Mucosa of descending colon (tissue), 3 donors: ENCODE measurements around the gene ERMP1. TPM values are rescaled to one million over a fixed set of nuclear protein-coding genes. Genes with fewer than 3 reads are reported as not detected.
"Not testable (repeated sequence)": the region's sequence is repeated elsewhere in the genome, so short reads cannot be mapped to it uniquely, and the experiment has no call there.

ENCODE experiments used
- ATAC-seq: fragments of 200-7000 bp; cut with Tn5 transposase; one replicate; pipeline ENCODE4 v1.9.1; 2020; ENCODE audit warnings: mild to moderate bottlenecking, moderate library complexity
- DNase-seq, 3 donors: peaks; one replicate each; pipeline ENCODE4 v3.0.0-alpha.2; 2020
- H3K36me3 ChIP-seq: fragments of 200-600 bp; one replicate; pipeline ENCODE4 v1.8.0; 2021; ENCODE audit warnings: low read depth, mild to moderate bottlenecking
- H3K4me1 ChIP-seq: fragments of 200-600 bp; one replicate; pipeline ENCODE4 v1.8.0; 2021; ENCODE audit warnings: low read depth, mild to moderate bottlenecking
- H3K4me3 ChIP-seq: fragments of 200-600 bp; one replicate; pipeline ENCODE4 v1.8.0; 2021; ENCODE audit warnings: mild to moderate bottlenecking
- H3K9me3 ChIP-seq: fragments of 200-600 bp; one replicate; pipeline ENCODE4 v1.8.0; 2021; ENCODE audit warnings: mild to moderate bottlenecking
- intact Hi-C, 2 donors: fragments of 100-400 bp; cut with DNase I in 1 of 2; cut with micrococcal nuclease in 1 of 2; formaldehyde crosslinking; loops; one replicate each; pipeline versions ENCODE4 v1.11.0 to v1.11.1; 2022; cut with DNase I, micrococcal nuclease
- total RNA-seq, 3 donors: library from RNA; stranded (reverse); fragmentation: NEBNext Ultra II Directional in 2 of 3; extraction: Animal tissue kit (Norgen Biotek cat#: 25700) in 2 of 3; gene quantifications; one replicate each; pipeline versions ENCODE4 v1.2.1 to v1.2.4, GENCODE V29; 2021 to 2023
- TF ChIP-seq, protein P1 (sequence below): fragments of 200-600 bp; IDR thresholded peaks from one replicate; pipeline ENCODE4 v1.8.0; 2022; ENCODE audit warnings: antibody characterized with exemption, mild to moderate bottlenecking
- donor health status: DM: no; HTN: no; CAD: no; lungs with moderate emphysema.
- donor health status: DM: no; HTN: no; CAD: no.
- donor health status: DM: no; HTN: yes; CAD: no.

The ERMP1 gene
- total RNA-seq, 3 donors from 2014 or later, result 29.5 to 60.6 (median 34.1) TPM

DNA sequence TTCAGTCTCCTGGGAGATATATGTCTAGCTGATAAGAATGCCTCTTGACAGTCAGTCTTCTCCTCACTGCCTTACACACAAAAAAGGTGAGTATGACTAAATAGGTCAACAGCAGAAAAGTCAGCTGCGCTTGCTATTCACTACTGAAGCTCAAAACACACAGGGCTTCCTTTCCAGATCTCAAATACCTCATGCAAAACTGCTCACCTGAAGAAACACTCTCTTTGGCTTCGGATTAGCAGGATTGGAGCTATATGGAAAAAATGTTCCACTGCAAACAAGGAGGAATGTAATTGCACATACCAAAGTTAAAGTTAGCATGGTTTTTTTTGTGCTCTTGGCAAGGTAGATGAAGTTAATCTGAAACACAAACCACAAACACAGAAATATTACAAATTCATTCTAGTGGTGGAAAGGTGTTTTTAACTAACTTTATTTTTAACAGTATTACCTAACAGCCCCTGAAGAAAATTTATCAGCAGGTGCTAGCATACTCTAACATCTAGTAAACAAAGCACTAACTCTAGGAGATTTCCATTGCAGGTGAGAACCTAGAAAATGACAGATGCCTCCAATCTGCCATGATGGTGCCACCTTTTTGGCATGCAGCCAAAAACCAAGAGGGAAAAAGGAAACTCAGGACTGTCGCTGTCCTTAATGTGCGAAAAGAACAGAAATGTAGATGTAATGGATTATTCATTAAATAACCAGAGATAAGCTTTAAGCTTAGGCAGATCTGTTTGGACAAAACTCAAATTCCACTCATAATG, 31.8 kb downstream of the ERMP1 start:
- TF ChIP-seq, protein P1, sequence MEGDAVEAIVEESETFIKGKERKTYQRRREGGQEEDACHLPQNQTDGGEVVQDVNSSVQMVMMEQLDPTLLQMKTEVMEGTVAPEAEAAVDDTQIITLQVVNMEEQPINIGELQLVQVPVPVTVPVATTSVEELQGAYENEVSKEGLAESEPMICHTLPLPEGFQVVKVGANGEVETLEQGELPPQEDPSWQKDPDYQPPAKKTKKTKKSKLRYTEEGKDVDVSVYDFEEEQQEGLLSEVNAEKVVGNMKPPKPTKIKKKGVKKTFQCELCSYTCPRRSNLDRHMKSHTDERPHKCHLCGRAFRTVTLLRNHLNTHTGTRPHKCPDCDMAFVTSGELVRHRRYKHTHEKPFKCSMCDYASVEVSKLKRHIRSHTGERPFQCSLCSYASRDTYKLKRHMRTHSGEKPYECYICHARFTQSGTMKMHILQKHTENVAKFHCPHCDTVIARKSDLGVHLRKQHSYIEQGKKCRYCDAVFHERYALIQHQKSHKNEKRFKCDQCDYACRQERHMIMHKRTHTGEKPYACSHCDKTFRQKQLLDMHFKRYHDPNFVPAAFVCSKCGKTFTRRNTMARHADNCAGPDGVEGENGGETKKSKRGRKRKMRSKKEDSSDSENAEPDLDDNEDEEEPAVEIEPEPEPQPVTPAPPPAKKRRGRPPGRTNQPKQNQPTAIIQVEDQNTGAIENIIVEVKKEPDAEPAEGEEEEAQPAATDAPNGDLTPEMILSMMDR, result no peak
- Histone ChIP-seq H3K9me3 (no peaks in the 10 kb centered on the region), H3K36me3 (no peaks in the 10 kb centered on the region), H3K4me3 (no peak overlapping the region), H3K4me1 (peaks cover 9% of the 10 kb centered on the region)
- DNase-seq (peak in 1 of 3 donors; percentile 41), ATAC-seq (peak; percentile 58)
- intact Hi-C loops, result no loop called here

DNA sequence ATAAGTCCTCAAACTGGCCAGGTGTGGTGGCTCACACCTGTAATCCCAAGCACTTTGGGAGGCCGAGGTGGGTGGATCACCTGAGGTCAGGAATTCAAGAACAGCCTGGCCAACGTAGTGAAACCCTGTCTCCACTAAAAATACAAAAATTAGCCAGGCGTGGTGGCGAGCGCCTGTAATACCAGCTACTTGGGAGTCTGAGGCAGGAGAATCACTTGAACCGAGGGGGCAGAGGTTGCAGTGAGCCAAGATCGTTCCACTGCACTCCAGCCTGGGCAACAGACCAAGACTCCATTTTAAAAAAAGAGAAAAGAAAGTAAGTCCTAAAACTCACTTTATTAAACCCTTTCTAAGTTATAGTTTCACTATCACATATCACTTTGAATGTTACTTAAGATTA, 32.5 kb downstream of the ERMP1 start:
- H3K4me3 ChIP-seq, ATAC-seq, H3K9me3 ChIP-seq, intact Hi-C loops, H3K4me1 ChIP-seq, DNase-seq, H3K36me3 ChIP-seq: not testable (repeated sequence)

DNA sequence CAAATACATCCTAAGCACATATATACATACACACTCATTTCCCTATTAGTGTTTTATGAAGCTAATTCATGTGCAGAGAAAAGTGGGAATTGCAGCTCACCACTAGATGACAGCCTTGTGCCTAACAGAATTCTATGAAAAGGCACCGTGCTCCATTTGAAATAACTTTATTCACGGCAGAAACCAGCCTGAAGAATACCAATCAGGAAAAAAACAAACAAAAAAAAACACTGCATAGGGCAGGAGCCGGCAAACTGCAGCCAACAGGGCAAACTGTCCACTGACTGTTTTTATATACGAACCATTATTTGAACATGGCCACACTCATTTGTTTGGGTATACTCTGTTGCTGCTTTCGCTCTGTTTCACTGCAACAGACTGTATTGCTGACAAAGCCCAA, 33.6 kb downstream of the ERMP1 start:
- no peaks in the 10 kb centered on the region for H3K9me3 ChIP-seq
- DNase-seq (peak in 1 of 3 donors; percentile 43), ATAC-seq (peak; percentile 67)
- TF ChIP-seq, protein P1, result no peak
- no peak overlapping the region for H3K4me3 ChIP-seq
- intact Hi-C loops, result no loop called here
- peaks cover 9% of the 10 kb centered on the region for H3K4me1 ChIP-seq
- no peaks in the 10 kb centered on the region for H3K36me3 ChIP-seq

DNA sequence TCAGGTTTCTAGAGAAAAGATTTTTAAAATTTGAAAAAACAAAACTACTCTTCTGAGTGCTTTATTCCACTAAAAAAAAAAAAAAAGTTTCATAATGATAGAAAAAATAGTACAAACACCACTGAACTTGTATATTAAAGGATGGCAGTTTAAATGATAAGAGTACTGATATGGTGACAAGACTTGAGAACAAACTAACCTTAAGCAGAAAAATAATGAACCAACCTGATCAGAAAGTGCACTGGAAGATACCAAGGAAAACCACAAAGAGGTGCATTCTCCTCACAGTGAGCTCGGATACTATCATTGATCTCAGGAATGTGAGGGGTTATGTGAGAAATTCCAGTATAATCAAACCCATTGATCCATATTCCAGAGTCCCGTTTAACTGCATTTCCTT, 34.3 kb downstream of the ERMP1 start:
- DNase-seq (no peak), ATAC-seq (no peak)
- H3K4me1 ChIP-seq, result peaks cover 9% of the 10 kb centered on the region
- TF ChIP-seq, protein P1, result no peak
- no peaks in the 10 kb centered on the region for H3K9me3 ChIP-seq
- intact Hi-C loops, result no loop called here
- no peak overlapping the region for H3K4me3 ChIP-seq
- H3K36me3 ChIP-seq, result no peaks in the 10 kb centered on the region

DNA sequence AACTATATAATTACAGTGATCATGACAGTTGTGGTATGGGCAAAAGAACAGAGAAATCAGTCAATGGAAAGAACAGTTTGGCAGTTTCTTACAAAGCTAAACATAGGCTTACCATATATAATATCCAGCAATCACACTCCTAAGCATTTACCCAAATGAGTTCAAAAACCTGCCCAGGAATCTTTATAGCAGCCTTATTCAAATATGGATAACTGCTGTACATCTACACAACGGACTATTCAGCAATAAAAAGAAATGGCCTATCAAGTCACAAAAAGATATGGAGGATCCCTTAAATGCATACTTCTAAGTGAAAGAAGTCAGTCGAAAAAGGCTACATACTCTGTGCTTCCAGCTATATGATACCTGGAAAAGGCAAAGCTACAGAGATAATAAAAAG, 36.6 kb downstream of the ERMP1 start:
- TF ChIP-seq, protein P1, result no peak
- Histone ChIP-seq H3K36me3 (no peaks in the 10 kb centered on the region), H3K4me1 (peaks cover 3% of the 10 kb centered on the region), H3K4me3 (no peak overlapping the region), H3K9me3 (no peaks in the 10 kb centered on the region)
- ATAC-seq (peak; percentile 59), DNase-seq (no peak)
- intact Hi-C loops, result no loop called here

DNA sequence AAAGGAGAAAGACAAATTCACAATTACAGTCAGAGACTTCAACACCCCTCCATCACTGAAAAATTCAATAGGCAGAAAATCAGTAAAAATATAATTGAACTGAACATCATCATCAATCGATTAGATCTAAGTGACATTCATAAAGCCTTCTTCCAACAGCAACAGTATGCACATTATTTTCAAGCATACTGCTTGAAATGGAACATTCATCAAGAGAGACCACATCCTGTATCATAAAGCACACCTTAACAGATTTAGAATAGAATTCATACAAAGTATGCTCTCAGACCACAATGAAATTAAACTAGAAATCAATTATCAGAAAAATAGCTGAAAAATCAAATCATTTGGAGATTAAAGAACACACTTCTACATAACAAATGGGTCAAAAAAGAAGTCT, 39.1 kb downstream of the ERMP1 start:
- H3K4me3 ChIP-seq, result no peak overlapping the region
- no peaks in the 10 kb centered on the region for H3K9me3 ChIP-seq
- TF ChIP-seq, protein P1, result no peak
- H3K4me1 ChIP-seq, result no peaks in the 10 kb centered on the region
- intact Hi-C loops, result no loop called here
- ATAC-seq, result no peak
- H3K36me3 ChIP-seq, result no peaks in the 10 kb centered on the region
- DNase-seq, result no peak
